PC-3 (cell line): Measurements from ENCODE around the gene ZNF358. TPM values are rescaled to one million over a fixed set of nuclear protein-coding genes. Genes with fewer than 3 reads are reported as not detected.

Experiments used
- ATAC-seq: fragments of 200-7000 bp; cut with Tn5 transposase; 2 replicates; pipeline ENCODE4 v1.9.1; 2020; ENCODE audit warnings: mild to moderate bottlenecking, moderate library complexity
- BruUV-seq: library from RNA; stranded (reverse); fragments of 400-500 nt; replicated peaks from 2 replicates; lab custom pipeline; 2021; lab: Mats Ljungman, UMichigan
- CTCF ChIA-PET: fragments of 300-600 bp; sonication (Branson Sonifier 250); formaldehyde crosslinking; loops from one replicate; lab custom pipeline; 2022; ENCODE audit warnings: antibody characterized with exemption; lab: Charles Lee
- POLR2A ChIA-PET: fragments of 300-600 bp; sonication (Branson Sonifier 250); formaldehyde crosslinking; loops from one replicate; lab custom pipeline; 2022; ENCODE audit warnings: antibody characterized with exemption; ENCODE audit not compliant: unreplicated experiment; lab: Charles Lee
- DNase-seq: peaks from one replicate; pipeline ENCODE4 v3.0.0-alpha.2; 2015
- H2AFZ ChIP-seq: fragments of 300-600 bp; sonication (generic); 2 replicates; pipeline ENCODE4 v1.6.0; 2016; ENCODE audit warnings: antibody characterized with exemption, low read length
- H3F3A ChIP-seq: fragments of 300-600 bp; sonication (generic); one replicate; pipeline ENCODE4 v1.6.0; 2017; ENCODE audit warnings: antibody characterized with exemption, low read length, control low read depth, mild to moderate bottlenecking; ENCODE audit not compliant: unreplicated experiment
- H3K27ac ChIP-seq: fragments of 300-600 bp; sonication (generic); 2 replicates; pipeline ENCODE4 v1.5.1; 2016; ENCODE audit warnings: mild to moderate bottlenecking, low read length
- H3K27me3 ChIP-seq: fragments of 300-600 bp; sonication (generic); 2 replicates; pipeline ENCODE4 v1.6.1; 2016; ENCODE audit warnings: low read length, mixed read lengths
- H3K36me3 ChIP-seq: fragments of 300-600 bp; sonication (generic); 2 replicates; pipeline ENCODE4 v1.6.1; 2016; ENCODE audit warnings: low read depth, mixed run types, low read length, mixed read lengths
- H3K4me1 ChIP-seq: fragments of 300-600 bp; sonication (generic); 2 replicates; pipeline ENCODE4 v1.5.1; 2016; ENCODE audit warnings: low read length; ENCODE audit not compliant: insufficient read depth
- H3K4me2 ChIP-seq: fragments of 300-600 bp; sonication (generic); 2 replicates; pipeline ENCODE4 v1.6.0; 2016; ENCODE audit warnings: low read length
- H3K4me3 ChIP-seq: fragments of 300-600 bp; sonication (generic); 2 replicates; pipeline ENCODE4 v1.5.1; 2016; ENCODE audit warnings: mild to moderate bottlenecking, low read length, mixed read lengths
- H3K79me2 ChIP-seq: fragments of 300-600 bp; sonication (generic); 2 replicates; pipeline ENCODE4 v1.6.1; 2017; ENCODE audit warnings: low read length, mixed read lengths
- H3K9ac ChIP-seq: fragments of 300-600 bp; sonication (generic); 2 replicates; pipeline ENCODE4 v1.6.0; 2016; ENCODE audit warnings: mild to moderate bottlenecking, low read length
- H3K9me2 ChIP-seq: fragments of 300-600 bp; sonication (generic); replicated peaks from 2 replicates; pipeline ENCODE4 v1.6.1; 2016; ENCODE audit warnings: mixed run types, low read length, mixed read lengths
- H3K9me3 ChIP-seq: fragments of 300-600 bp; sonication (generic); 2 replicates; pipeline ENCODE4 v1.6.1; 2016; ENCODE audit warnings: low read length, mixed read lengths
- H4K20me1 ChIP-seq: fragments of 300-600 bp; sonication (generic); 2 replicates; pipeline ENCODE4 v1.6.1; 2016; ENCODE audit warnings: low read length, mixed read lengths
- EZH2 ChIP-seq: fragments of 300-600 bp; sonication (generic); IDR thresholded peaks from one replicate; pipeline ENCODE4 v1.6.1; 2017; ENCODE audit warnings: antibody characterized with exemption, mild to moderate bottlenecking, low read length; ENCODE audit not compliant: unreplicated experiment
- EZH2phosphoT487 ChIP-seq: fragments of 300-600 bp; sonication (generic); IDR thresholded peaks from 2 replicates; pipeline ENCODE4 v1.6.1; 2018; ENCODE audit warnings: mild to moderate bottlenecking, antibody characterized with exemption, low read length, borderline replicate concordance
- intact Hi-C: fragments of 100-400 bp; cut with micrococcal nuclease; formaldehyde crosslinking; loops from 2 replicates; pipeline ENCODE4 v1.9.0; 2023
- total RNA-seq: library from RNA; depleted of rRNA; stranded (reverse); fragments of >200 nt; gene quantifications from 2 replicates; pipeline ENCODE4 v1.2.3, GENCODE V29; 2014
- TF ChIP-seq, protein P1 (sequence below): fragments of 300-600 bp; sonication (generic); conservative IDR thresholded peaks from 2 replicates; pipeline ENCODE4 v1.5.1; 2017; ENCODE audit warnings: antibody characterized with exemption, low read depth, mild to moderate bottlenecking, low read length

Gene ZNF358
- total RNA-seq, 1 experiment from 2014 or later: 41.6 TPM

DNA sequence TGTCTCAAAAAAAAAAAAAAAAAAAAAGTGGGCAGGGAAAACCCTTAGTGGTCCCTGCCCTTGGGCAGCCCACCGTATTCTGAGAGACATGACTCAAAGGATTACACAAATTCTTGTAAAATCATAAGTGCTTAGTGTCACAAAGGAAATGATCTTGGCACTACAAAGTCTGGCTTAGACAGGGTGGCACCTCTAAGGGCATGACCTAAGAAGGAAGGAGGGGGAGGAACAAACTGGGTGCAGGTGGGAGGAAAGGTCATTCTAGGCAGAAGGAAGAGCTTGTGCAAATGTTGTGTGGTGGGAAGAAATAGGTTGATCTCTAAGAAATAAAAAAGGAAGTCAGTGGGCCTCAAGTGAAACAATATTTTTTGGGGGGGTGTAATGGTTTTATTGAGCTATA is 30.0 kb downstream of the ZNF358 start:
- no peak overlapping the region for H2AFZ ChIP-seq
- CTCF ChIA-PET: no interaction called here
- H3F3A ChIP-seq: no peaks in the 10 kb centered on the region
- peaks cover 36% of the 10 kb centered on the region for H3K36me3 ChIP-seq
- no peak overlapping the region for H3K27ac ChIP-seq
- no peak overlapping the region for H3K4me2 ChIP-seq
- TF ChIP-seq, protein P1, sequence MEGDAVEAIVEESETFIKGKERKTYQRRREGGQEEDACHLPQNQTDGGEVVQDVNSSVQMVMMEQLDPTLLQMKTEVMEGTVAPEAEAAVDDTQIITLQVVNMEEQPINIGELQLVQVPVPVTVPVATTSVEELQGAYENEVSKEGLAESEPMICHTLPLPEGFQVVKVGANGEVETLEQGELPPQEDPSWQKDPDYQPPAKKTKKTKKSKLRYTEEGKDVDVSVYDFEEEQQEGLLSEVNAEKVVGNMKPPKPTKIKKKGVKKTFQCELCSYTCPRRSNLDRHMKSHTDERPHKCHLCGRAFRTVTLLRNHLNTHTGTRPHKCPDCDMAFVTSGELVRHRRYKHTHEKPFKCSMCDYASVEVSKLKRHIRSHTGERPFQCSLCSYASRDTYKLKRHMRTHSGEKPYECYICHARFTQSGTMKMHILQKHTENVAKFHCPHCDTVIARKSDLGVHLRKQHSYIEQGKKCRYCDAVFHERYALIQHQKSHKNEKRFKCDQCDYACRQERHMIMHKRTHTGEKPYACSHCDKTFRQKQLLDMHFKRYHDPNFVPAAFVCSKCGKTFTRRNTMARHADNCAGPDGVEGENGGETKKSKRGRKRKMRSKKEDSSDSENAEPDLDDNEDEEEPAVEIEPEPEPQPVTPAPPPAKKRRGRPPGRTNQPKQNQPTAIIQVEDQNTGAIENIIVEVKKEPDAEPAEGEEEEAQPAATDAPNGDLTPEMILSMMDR: no peak
- TF ChIP-seq EZH2 (no peak), EZH2phosphoT487 (no peak)
- H3K9me2 ChIP-seq: no peaks in the 10 kb centered on the region
- DNase-seq (no peak), ATAC-seq (no peak)
- POLR2A ChIA-PET: no interaction called here
- no peaks in the 10 kb centered on the region for H3K79me2 ChIP-seq
- H3K4me3 ChIP-seq: no peak overlapping the region
- no peaks in the 10 kb centered on the region for H3K27me3 ChIP-seq
- H4K20me1 ChIP-seq: no peaks in the 10 kb centered on the region
- BruUV-seq: no TSS peak
- no peaks in the 10 kb centered on the region for H3K4me1 ChIP-seq
- H3K9ac ChIP-seq: no peak overlapping the region
- no peaks in the 10 kb centered on the region for H3K9me3 ChIP-seq
- intact Hi-C loops: no loop called here

DNA sequence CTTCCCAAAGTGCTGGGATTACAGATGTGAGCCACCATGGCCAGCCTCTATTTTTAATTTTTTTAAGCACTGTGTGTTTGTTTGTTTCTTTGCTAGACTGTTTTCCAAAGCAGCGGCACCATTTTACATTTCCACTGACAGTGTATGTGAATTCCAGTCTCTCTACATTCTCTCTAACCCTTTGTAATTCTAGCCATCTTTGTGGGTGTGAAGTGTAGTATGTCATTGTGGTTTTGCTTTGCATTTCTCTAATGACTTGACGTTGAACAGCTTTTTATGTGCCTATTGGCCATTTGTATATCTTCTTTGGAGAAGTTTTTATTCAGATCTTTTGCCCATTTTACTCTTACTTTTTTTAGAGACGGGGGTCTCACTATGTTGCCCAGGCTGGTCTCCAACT is 31.3 kb downstream of the ZNF358 start:
- Histone ChIP-seq H2AFZ (no peak overlapping the region), H4K20me1 (no peaks in the 10 kb centered on the region), H3F3A (no peaks in the 10 kb centered on the region), H3K27ac (no peak overlapping the region), H3K4me2 (no peak overlapping the region), H3K9ac (no peak overlapping the region), H3K79me2 (no peaks in the 10 kb centered on the region), H3K36me3 (peaks cover 25% of the 10 kb centered on the region), H3K9me3 (no peaks in the 10 kb centered on the region), H3K4me3 (no peak overlapping the region), H3K9me2 (no peaks in the 10 kb centered on the region), H3K4me1 (no peaks in the 10 kb centered on the region), H3K27me3 (no peaks in the 10 kb centered on the region)
- no peak for DNase-seq
- BruUV-seq: no TSS peak
- no peak for ATAC-seq
- POLR2A ChIA-PET: no interaction called here
- CTCF ChIA-PET: no interaction called here
- intact Hi-C loops: no loop called here
- TF ChIP-seq EZH2: no peak
- TF ChIP-seq EZH2phosphoT487: no peak
- TF ChIP-seq, protein P1: no peak

DNA sequence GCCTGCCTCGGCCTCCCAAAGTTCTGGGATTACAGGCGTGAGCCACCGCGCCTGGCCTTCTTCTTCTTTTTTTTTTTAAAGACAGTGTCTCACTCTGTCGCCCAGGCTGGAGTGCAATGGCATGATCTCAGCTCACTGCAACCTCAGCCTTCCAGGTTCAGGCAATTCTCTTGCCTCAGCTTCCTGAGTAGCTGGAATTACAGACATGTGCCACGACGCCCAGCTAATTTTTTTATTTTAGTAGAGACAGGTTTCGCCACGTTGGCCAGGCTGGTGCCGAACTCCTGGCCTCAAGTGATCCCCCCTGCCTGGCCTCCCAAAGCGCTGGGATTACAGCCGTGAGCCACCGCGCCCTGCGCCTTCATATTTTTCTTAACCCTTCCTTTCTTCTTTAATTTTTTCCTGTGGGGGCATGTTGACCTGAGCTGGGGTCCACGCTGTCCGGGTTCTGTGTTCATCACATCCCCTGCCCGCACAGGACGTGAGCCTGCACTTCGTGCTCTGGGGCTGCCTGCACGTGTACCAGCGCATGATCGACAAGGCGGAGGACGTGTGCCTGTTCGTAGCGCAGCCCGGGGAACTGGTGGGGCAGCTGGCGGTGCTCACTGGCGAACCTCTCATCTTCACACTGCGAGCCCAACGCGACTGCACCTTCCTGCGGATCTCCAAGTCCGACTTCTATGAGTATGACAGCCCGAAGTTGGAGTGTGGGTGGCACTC is 33.7 kb downstream of the ZNF358 start:
- DNase-seq (no peak), ATAC-seq (no peak)
- H3K36me3 ChIP-seq: peaks cover 22% of the 10 kb centered on the region
- H3K27ac ChIP-seq: no peak overlapping the region
- TF ChIP-seq, protein P1: no peak
- TF ChIP-seq EZH2 (no peak), EZH2phosphoT487 (no peak)
- no peaks in the 10 kb centered on the region for H3K27me3 ChIP-seq
- H3K9me2 ChIP-seq: no peaks in the 10 kb centered on the region
- ChIA-PET POLR2A (no interaction called here), CTCF (no interaction called here)
- no peak overlapping the region for H3K4me2 ChIP-seq
- H3K9ac ChIP-seq: no peak overlapping the region
- intact Hi-C loops: no loop called here
- no peaks in the 10 kb centered on the region for H3F3A ChIP-seq
- no peak overlapping the region for H2AFZ ChIP-seq
- H3K4me3 ChIP-seq: no peak overlapping the region
- no peaks in the 10 kb centered on the region for H3K4me1 ChIP-seq
- BruUV-seq: no TSS peak
- no peaks in the 10 kb centered on the region for H3K79me2 ChIP-seq
- H4K20me1 ChIP-seq: no peaks in the 10 kb centered on the region
- no peaks in the 10 kb centered on the region for H3K9me3 ChIP-seq
